PC-9 (cell line): ENCODE results near the gene EGLN1. TPM values are rescaled to one million over a fixed set of nuclear protein-coding genes. Genes with fewer than 3 reads are reported as not detected.
"Not testable (repeated sequence)": the region's sequence is repeated elsewhere in the genome, so short reads cannot be mapped to it uniquely, and the experiment has no call there.

Experiments
- BruUV-seq: library from RNA; stranded (reverse); fragments of 400-500 nt; replicated peaks from 2 replicates; lab custom pipeline; 2021; lab: Mats Ljungman, UMichigan
- CTCF ChIA-PET: fragments of 300-600 bp; sonication (Branson Sonifier 250); formaldehyde crosslinking; loops from one replicate; lab custom pipeline; 2022; ENCODE audit warnings: antibody characterized with exemption; lab: Charles Lee
- POLR2A ChIA-PET: fragments of 300-600 bp; sonication (Branson Sonifier 250); formaldehyde crosslinking; loops from one replicate; lab custom pipeline; 2022; ENCODE audit warnings: antibody characterized with exemption; ENCODE audit not compliant: unreplicated experiment; lab: Charles Lee
- DNase-seq, 2 experiments: peaks; one replicate each; pipeline versions ENCODE4 v3.0.0 to v3.0.0-alpha.2; 2015 to 2022; ENCODE audit warnings: mixed read lengths in 1 of 2
- H2AFZ ChIP-seq: fragments of 200-600 bp; sonication (generic); 2 replicates; pipeline ENCODE4 v1.8.1; 2017; ENCODE audit warnings: antibody characterized with exemption
- H3F3A ChIP-seq: fragments of 200-600 bp; sonication (generic); 2 replicates; pipeline ENCODE4 v1.8.1; 2017; ENCODE audit warnings: antibody characterized with exemption, mild to moderate bottlenecking, low read depth; ENCODE audit not compliant: insufficient read depth
- H3K27ac ChIP-seq: fragments of 200-600 bp; sonication (generic); 2 replicates; pipeline ENCODE4 v1.6.1; 2016; ENCODE audit warnings: mixed run types
- H3K27me3 ChIP-seq: fragments of 200-600 bp; sonication (generic); 2 replicates; pipeline ENCODE4 v1.6.1; 2016; ENCODE audit warnings: low read depth, mixed run types; ENCODE audit not compliant: insufficient read depth
- H3K36me3 ChIP-seq: fragments of 200-600 bp; sonication (generic); 2 replicates; pipeline ENCODE4 v1.6.1; 2016; ENCODE audit warnings: low read depth, mixed run types
- H3K4me1 ChIP-seq: fragments of 200-600 bp; sonication (generic); replicated peaks from 2 replicates; pipeline ENCODE4 v1.6.1; 2016; ENCODE audit warnings: mixed run types; ENCODE audit not compliant: insufficient read depth
- H3K4me2 ChIP-seq: fragments of 200-600 bp; sonication (generic); 2 replicates; pipeline ENCODE4 v1.6.1; 2017; ENCODE audit warnings: mixed run types
- H3K4me3 ChIP-seq: fragments of 200-600 bp; sonication (generic); 2 replicates; pipeline ENCODE4 v1.6.1; 2016; ENCODE audit warnings: mixed run types
- H3K79me2 ChIP-seq: fragments of 200-600 bp; sonication (generic); 2 replicates; pipeline ENCODE4 v1.6.1; 2017; ENCODE audit warnings: low read depth, mixed run types
- H3K9me2 ChIP-seq: fragments of 200-600 bp; sonication (generic); 2 replicates; pipeline ENCODE4 v1.8.1; 2017; ENCODE audit warnings: mild to moderate bottlenecking; ENCODE audit not compliant: insufficient read depth
- H3K9me3 ChIP-seq: fragments of 200-600 bp; sonication (generic); 2 replicates; pipeline ENCODE4 v1.8.1; 2016; ENCODE audit warnings: low read depth; ENCODE audit not compliant: insufficient read depth
- H4K20me1 ChIP-seq: fragments of 200-600 bp; sonication (generic); 2 replicates; pipeline ENCODE4 v1.8.1; 2017; ENCODE audit not compliant: insufficient read depth
- EZH2 ChIP-seq: fragments of 200-600 bp; sonication (generic); IDR thresholded peaks from 2 replicates; pipeline ENCODE4 v1.8.0; 2017; ENCODE audit warnings: antibody characterized with exemption, low read depth
- intact Hi-C: fragments of 100-400 bp; cut with micrococcal nuclease; formaldehyde crosslinking; loops from one replicate; pipeline ENCODE4 v1.10.0; 2022; ENCODE audit not compliant: unreplicated experiment
- total RNA-seq: library from RNA; stranded (reverse); gene quantifications from 2 replicates; pipeline ENCODE4 v1.2.3, GENCODE V29; 2021
- TF ChIP-seq, protein P1 (sequence below): fragments of 200-600 bp; sonication (generic); conservative IDR thresholded peaks from 2 replicates; pipeline ENCODE4 v1.6.1; 2017; ENCODE audit warnings: mixed run types, antibody characterized with exemption, mild to moderate bottlenecking, moderate library complexity

Gene EGLN1
- total RNA-seq, 1 experiment from 2014 or later, result 18.8 TPM

GRCh38 chr1:231465051-231465450 lies 43.0 kb upstream of the EGLN1 start:
- ChIA-PET CTCF (no interaction called here), POLR2A (interaction anchor here (0.7 kb wide), 1 partner anchor 162 kb away, joined by 3 read pairs; the partner anchor contains the start of gene DISC1)
- Histone ChIP-seq H3K4me1 (no peaks in the 10 kb centered on the region), H3K4me3 (no peak overlapping the region), H3K27ac (no peak overlapping the region), H3K79me2 (no peaks in the 10 kb centered on the region), H3K4me2 (no peak overlapping the region), H3F3A (no peaks in the 10 kb centered on the region), H2AFZ (no peak overlapping the region), H3K36me3 (no peaks in the 10 kb centered on the region), H3K9me2 (no peaks in the 10 kb centered on the region), H3K27me3 (no peaks in the 10 kb centered on the region), H3K9me3 (no peaks in the 10 kb centered on the region), H4K20me1 (no peaks in the 10 kb centered on the region)
- no peak for DNase-seq
- intact Hi-C loops, result no loop called here
- no TSS peak for BruUV-seq
- no peak for TF ChIP-seq EZH2
- TF ChIP-seq, protein P1, sequence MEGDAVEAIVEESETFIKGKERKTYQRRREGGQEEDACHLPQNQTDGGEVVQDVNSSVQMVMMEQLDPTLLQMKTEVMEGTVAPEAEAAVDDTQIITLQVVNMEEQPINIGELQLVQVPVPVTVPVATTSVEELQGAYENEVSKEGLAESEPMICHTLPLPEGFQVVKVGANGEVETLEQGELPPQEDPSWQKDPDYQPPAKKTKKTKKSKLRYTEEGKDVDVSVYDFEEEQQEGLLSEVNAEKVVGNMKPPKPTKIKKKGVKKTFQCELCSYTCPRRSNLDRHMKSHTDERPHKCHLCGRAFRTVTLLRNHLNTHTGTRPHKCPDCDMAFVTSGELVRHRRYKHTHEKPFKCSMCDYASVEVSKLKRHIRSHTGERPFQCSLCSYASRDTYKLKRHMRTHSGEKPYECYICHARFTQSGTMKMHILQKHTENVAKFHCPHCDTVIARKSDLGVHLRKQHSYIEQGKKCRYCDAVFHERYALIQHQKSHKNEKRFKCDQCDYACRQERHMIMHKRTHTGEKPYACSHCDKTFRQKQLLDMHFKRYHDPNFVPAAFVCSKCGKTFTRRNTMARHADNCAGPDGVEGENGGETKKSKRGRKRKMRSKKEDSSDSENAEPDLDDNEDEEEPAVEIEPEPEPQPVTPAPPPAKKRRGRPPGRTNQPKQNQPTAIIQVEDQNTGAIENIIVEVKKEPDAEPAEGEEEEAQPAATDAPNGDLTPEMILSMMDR, result no peak

DNA sequence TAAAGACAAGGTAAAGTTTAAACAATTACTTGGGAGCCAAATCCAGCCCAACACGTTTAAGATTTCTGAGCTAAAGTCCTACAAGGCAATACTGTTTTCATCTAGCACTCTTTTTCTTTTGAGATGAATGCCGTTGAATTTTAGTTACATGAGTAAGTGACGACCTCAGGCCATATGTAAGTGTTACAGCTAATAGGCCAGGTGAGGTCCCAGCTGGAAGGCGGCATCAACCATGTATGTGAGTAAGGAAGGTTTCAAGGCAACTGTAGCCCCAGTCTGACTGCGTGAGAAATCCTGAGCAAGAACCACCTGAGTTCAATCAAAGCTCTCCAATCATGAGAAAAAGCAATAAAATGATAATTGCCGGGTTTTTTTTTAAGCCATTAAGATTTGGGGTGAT lies 41.5 kb upstream of the EGLN1 start:
- H3K36me3 ChIP-seq, result no peaks in the 10 kb centered on the region
- POLR2A ChIA-PET, result no interaction called here
- no TSS peak for BruUV-seq
- H3K4me3 ChIP-seq, result no peak overlapping the region
- CTCF ChIA-PET, result no interaction called here
- no peaks in the 10 kb centered on the region for H3K9me3 ChIP-seq
- H3K27me3 ChIP-seq, result no peaks in the 10 kb centered on the region
- H4K20me1 ChIP-seq, result no peaks in the 10 kb centered on the region
- H3F3A ChIP-seq, result no peaks in the 10 kb centered on the region
- H3K4me2 ChIP-seq, result no peak overlapping the region
- no peak overlapping the region for H2AFZ ChIP-seq
- H3K4me1 ChIP-seq, result no peaks in the 10 kb centered on the region
- no peak for TF ChIP-seq EZH2
- TF ChIP-seq, protein P1, result no peak
- H3K27ac ChIP-seq, result no peak overlapping the region
- no peak for DNase-seq
- no peaks in the 10 kb centered on the region for H3K9me2 ChIP-seq
- intact Hi-C loops, result no loop called here
- no peaks in the 10 kb centered on the region for H3K79me2 ChIP-seq

- H3K4me3 ChIP-seq, result no peak overlapping the region
- H3K36me3 ChIP-seq, result no peaks in the 10 kb centered on the region
- no peaks in the 10 kb centered on the region for H3K4me1 ChIP-seq
- H3K9me3 ChIP-seq, result peaks cover 7% of the 10 kb centered on the region; the same call in 1 of the 2 replicates
- H3F3A ChIP-seq, result no peaks in the 10 kb centered on the region
- H3K9me2 ChIP-seq, result no peaks in the 10 kb centered on the region
- H3K79me2 ChIP-seq, result no peaks in the 10 kb centered on the region
- TF ChIP-seq EZH2, result no peak
- TF ChIP-seq, protein P1, result no peak
- DNase-seq, result no peak
- POLR2A ChIA-PET, result no interaction called here
- no TSS peak for BruUV-seq
- no peak overlapping the region for H3K27ac ChIP-seq
- H3K27me3 ChIP-seq, result no peaks in the 10 kb centered on the region
- CTCF ChIA-PET, result no interaction called here
- no peak overlapping the region for H2AFZ ChIP-seq
- H3K4me2 ChIP-seq, result no peak overlapping the region
- intact Hi-C loops, result no loop called here
- H4K20me1 ChIP-seq, result no peaks in the 10 kb centered on the region
These were observed 38.5 kb upstream of the EGLN1 start for GRCh38 chr1:231460614-231461013.

DNA sequence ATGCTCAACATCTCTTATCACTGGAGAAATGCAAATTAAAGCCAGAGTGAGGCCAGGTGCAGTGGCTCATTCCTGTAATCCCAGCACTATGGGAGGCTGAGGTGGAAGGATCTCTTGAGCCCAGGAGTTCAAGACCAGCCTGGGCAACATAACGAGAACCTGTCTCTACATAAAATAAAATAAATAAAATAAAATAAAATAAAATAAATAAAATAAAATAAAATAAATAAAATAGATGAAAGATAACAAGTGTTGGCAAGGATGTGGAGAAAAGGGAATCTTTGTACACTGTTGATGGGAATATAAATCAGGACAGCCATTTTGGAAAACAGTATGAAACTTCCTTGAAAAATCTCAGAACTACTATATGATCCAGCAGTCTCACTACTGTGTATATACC lies 37.4 kb upstream of the EGLN1 start:
- H3K27me3 ChIP-seq, DNase-seq, H3K4me3 ChIP-seq, H3K36me3 ChIP-seq, H3K4me1 ChIP-seq, H3K27ac ChIP-seq, H3K9me3 ChIP-seq, H3K79me2 ChIP-seq, H3K9me2 ChIP-seq, CTCF ChIA-PET, H3F3A ChIP-seq, BruUV-seq, H3K4me2 ChIP-seq, H4K20me1 ChIP-seq, POLR2A ChIA-PET, intact Hi-C loops: not testable (repeated sequence)
- peak overlapping the region; percentile 9; the same call in 1 of the 2 replicates for H2AFZ ChIP-seq

DNA sequence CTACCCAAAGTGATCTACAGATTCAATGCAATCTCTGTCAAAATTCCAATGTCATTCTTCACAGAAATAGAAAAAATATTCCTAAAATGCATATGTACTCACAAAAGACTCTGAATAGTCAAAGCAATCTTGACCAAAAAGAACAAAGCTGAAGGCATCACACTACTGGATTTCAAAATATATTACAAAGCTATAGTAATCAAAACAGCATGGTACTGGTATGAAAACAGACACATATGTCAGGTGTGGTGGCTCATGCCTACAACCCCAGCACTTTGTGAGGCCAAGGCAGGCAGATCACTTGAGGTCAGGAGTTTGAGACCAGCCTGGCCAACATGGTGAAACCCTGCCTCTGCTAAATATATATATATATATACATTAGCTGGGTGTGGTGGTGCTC lies 35.9 kb upstream of the EGLN1 start:
- CTCF ChIA-PET, result interaction anchor here (0.6 kb wide), 1 partner anchor 146 kb away, joined by 10 read pairs; no protein-coding TSS in a partner anchor

More for the DNA sequence above, 35.9 kb upstream of the EGLN1 start:
- H2AFZ ChIP-seq, H3K36me3 ChIP-seq, H3K4me1 ChIP-seq, BruUV-seq, H3F3A ChIP-seq, POLR2A ChIA-PET, H3K79me2 ChIP-seq, H3K9me3 ChIP-seq, H3K9me2 ChIP-seq, intact Hi-C loops, H3K27ac ChIP-seq, H3K4me3 ChIP-seq, DNase-seq, H3K4me2 ChIP-seq, H3K27me3 ChIP-seq, H4K20me1 ChIP-seq: not testable (repeated sequence)
